HEK293 (cell line): ENCODE measurements around the gene ALS2CL.

Source experiments
- CTCF ChIA-PET: fragments of 350-600 bp; formaldehyde crosslinking; extraction: SDS; loops from one replicate; lab custom pipeline; 2021; ENCODE audit warnings: antibody characterized with exemption; lab: Yijun Ruan, JAX
- POLR2A ChIA-PET: fragments of 300-600 bp; formaldehyde crosslinking; extraction: SDS; loops from one replicate; lab custom pipeline; 2020; ENCODE audit warnings: antibody characterized with exemption, inconsistent platforms; lab: Yijun Ruan, JAX
- H3K27ac ChIP-seq: fragments of 200-500 bp; sonication (Bioruptor generic); 2 replicates; pipeline ENCODE4 v1.5.1; 2014; ENCODE audit warnings: low read depth, low read length, control low read depth, inconsistent platforms; ENCODE audit errors: extremely low read depth
- H3K36me3 ChIP-seq, 2 experiments: fragments of 200-500 bp in 1 of 2; sonication (Bioruptor generic) in 1 of 2; 1 replicate in 1 of 2; 2 replicates in 1 of 2; pipeline ENCODE4 v1.5.1; 2014 to 2017; ENCODE audit warnings: inconsistent platforms in 2 of 2, low read length in 2 of 2; ENCODE audit not compliant: control insufficient read depth in 2 of 2, insufficient read depth in 1 of 2
- H3K4me1 ChIP-seq: fragments of 200-500 bp; sonication (Bioruptor generic); 2 replicates; pipeline ENCODE4 v1.5.1; 2014; ENCODE audit warnings: mild to moderate bottlenecking, low read length, inconsistent platforms; ENCODE audit not compliant: control insufficient read depth, insufficient read depth
- H3K4me3 ChIP-seq: 2 replicates; pipeline ENCODE4 v1.5.1; 2011; ENCODE audit warnings: low read depth, mild to moderate bottlenecking, control low read depth, low read length, moderate library complexity
- H3K9me3 ChIP-seq: fragments of 200-500 bp; sonication (Bioruptor generic); 2 replicates; pipeline ENCODE4 v1.5.1; 2014; ENCODE audit warnings: low read depth, low read length, inconsistent platforms; ENCODE audit not compliant: control insufficient read depth, insufficient read depth
- GFI1B ChIP-seq: fragments of 450-650 bp; formaldehyde crosslinking; IDR thresholded peaks from 2 replicates; pipeline ENCODE4 v1.5.1; 2016; ENCODE audit warnings: missing biosample characterization, missing genetic modification characterization
- KLF10 ChIP-seq: fragments of 450-650 bp; IDR thresholded peaks from 2 replicates; pipeline ENCODE4 v1.5.1; 2018; ENCODE audit warnings: missing biosample characterization, mild to moderate bottlenecking, missing genetic modification characterization
- OVOL3 ChIP-seq: fragments of 450-650 bp; formaldehyde crosslinking; IDR thresholded peaks from 2 replicates; pipeline ENCODE4 v1.5.1; 2016; ENCODE audit warnings: missing biosample characterization, missing genetic modification characterization
- SP3 ChIP-seq: fragments of 450-650 bp; formaldehyde crosslinking; IDR thresholded peaks from 2 replicates; pipeline ENCODE4 v1.5.1; 2016; ENCODE audit warnings: missing biosample characterization, missing genetic modification characterization
- WT1 ChIP-seq: fragments of 450-650 bp; formaldehyde crosslinking; IDR thresholded peaks from 2 replicates; pipeline ENCODE4 v1.5.1; 2016; ENCODE audit warnings: missing biosample characterization, missing genetic modification characterization
- ZBTB1 ChIP-seq: fragments of 450-650 bp; formaldehyde crosslinking; IDR thresholded peaks from 2 replicates; pipeline ENCODE4 v1.5.1; 2016; ENCODE audit warnings: missing biosample characterization, missing genetic modification characterization
- ZFP3 ChIP-seq: fragments of 450-650 bp; formaldehyde crosslinking; IDR thresholded peaks from 2 replicates; pipeline ENCODE4 v1.5.1; 2016; ENCODE audit warnings: low read depth, missing biosample characterization, missing genetic modification characterization
- ZNF184 ChIP-seq: fragments of 450-650 bp; IDR thresholded peaks from 2 replicates; pipeline ENCODE4 v1.5.1; 2018; ENCODE audit warnings: missing biosample characterization, mild to moderate bottlenecking, missing genetic modification characterization
- ZNF248 ChIP-seq: fragments of 450-650 bp; formaldehyde crosslinking; IDR thresholded peaks from 2 replicates; pipeline ENCODE4 v1.5.1; 2017; ENCODE audit warnings: missing biosample characterization, missing genetic modification characterization
- ZNF530 ChIP-seq: fragments of 450-650 bp; formaldehyde crosslinking; IDR thresholded peaks from 2 replicates; pipeline ENCODE4 v1.5.1; 2016; ENCODE audit warnings: low read depth, missing biosample characterization, missing genetic modification characterization
- ZNF560 ChIP-seq: fragments of 450-650 bp; formaldehyde crosslinking; IDR thresholded peaks from 2 replicates; pipeline ENCODE4 v1.5.1; 2017; ENCODE audit warnings: missing biosample characterization, missing genetic modification characterization, borderline replicate concordance
- ZNF600 ChIP-seq: fragments of 450-650 bp; formaldehyde crosslinking; IDR thresholded peaks from 2 replicates; pipeline ENCODE4 v1.5.1; 2016; ENCODE audit warnings: missing biosample characterization, missing genetic modification characterization
- ZNF623 ChIP-seq: fragments of 450-650 bp; formaldehyde crosslinking; IDR thresholded peaks from 2 replicates; pipeline ENCODE4 v1.5.1; 2016; ENCODE audit warnings: missing biosample characterization, missing genetic modification characterization
- ZNF660 ChIP-seq: fragments of 450-650 bp; IDR thresholded peaks from 2 replicates; pipeline ENCODE4 v1.5.1; 2018; ENCODE audit warnings: missing biosample characterization, mild to moderate bottlenecking, missing genetic modification characterization
- TF ChIP-seq, protein P1 (sequence below): fragments of 450-650 bp; formaldehyde crosslinking; IDR thresholded peaks from 2 replicates; pipeline ENCODE4 v1.5.0; 2017; ENCODE audit warnings: missing biosample characterization, missing genetic modification characterization, borderline replicate concordance
- TF ChIP-seq, protein P2 (sequence below): fragments of 450-650 bp; formaldehyde crosslinking; IDR thresholded peaks from 2 replicates; pipeline ENCODE4 v1.5.1; 2016; ENCODE audit warnings: missing biosample characterization, missing genetic modification characterization
- TF ChIP-seq, protein P3 (sequence below): fragments of 450-650 bp; formaldehyde crosslinking; IDR thresholded peaks from 2 replicates; pipeline ENCODE4 v1.5.1; 2016; ENCODE audit warnings: missing biosample characterization, missing genetic modification characterization, borderline replicate concordance
- TF ChIP-seq, protein P4 (sequence below): fragments of 450-650 bp; formaldehyde crosslinking; IDR thresholded peaks from 2 replicates; pipeline ENCODE4 v1.5.1; 2016; ENCODE audit warnings: missing biosample characterization, missing genetic modification characterization

Gene ALS2CL

DNA sequence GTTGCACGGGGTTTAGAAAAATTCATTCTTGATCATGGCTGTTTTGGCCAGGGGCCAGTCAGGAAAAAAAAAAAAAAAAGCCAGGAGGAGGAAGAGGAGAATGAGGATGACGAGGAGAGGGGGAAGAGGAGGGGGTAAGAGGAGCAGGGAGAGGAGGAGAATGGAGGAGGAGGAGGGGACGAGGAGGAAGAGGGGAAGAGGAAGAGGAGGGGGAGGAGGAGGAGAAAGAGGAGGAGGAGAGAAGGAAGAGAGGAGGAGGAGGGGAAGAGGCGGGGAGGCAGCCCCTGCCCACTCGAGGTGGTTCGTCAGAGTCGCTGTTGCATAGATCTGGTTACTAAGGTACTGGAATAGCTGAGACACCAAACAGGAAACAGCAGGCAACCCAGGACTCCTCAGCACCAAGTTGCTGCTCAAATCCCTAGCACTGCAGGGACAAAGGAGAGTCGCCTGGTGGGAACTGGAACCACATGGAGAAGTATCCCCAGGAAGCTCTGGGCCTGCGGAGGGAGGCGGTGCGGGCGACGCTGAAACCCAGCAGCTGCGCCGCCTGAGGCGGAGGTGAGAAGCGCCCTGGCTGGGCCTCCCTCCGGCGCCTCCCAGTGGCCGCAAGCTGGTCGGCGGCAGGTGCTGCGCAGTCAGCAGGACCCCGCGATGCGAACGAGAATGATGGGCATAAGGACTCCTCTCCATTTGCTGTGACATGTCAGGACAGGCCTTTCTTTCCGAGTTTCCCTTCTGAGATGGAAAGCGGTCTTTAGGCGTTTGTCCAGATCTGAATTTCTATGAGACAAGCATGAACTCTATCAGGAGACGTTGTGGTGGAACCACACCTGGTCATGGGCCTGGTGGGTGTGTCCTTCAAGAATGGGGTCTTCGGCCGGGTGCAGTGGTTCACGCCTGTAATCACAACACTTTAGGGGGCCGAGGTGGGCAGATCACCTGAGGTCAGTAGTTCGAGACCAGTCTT is 63.6 kb downstream of the ALS2CL start (continued):
- TF ChIP-seq, protein P1, sequence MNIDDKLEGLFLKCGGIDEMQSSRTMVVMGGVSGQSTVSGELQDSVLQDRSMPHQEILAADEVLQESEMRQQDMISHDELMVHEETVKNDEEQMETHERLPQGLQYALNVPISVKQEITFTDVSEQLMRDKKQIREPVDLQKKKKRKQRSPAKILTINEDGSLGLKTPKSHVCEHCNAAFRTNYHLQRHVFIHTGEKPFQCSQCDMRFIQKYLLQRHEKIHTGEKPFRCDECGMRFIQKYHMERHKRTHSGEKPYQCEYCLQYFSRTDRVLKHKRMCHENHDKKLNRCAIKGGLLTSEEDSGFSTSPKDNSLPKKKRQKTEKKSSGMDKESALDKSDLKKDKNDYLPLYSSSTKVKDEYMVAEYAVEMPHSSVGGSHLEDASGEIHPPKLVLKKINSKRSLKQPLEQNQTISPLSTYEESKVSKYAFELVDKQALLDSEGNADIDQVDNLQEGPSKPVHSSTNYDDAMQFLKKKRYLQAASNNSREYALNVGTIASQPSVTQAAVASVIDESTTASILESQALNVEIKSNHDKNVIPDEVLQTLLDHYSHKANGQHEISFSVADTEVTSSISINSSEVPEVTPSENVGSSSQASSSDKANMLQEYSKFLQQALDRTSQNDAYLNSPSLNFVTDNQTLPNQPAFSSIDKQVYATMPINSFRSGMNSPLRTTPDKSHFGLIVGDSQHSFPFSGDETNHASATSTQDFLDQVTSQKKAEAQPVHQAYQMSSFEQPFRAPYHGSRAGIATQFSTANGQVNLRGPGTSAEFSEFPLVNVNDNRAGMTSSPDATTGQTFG (tag by site-specific recombination), result no peak
- no peak for TF ChIP-seq ZNF560
- TF ChIP-seq ZNF248 (tag by site-specific recombination), result no peak
- TF ChIP-seq ZBTB1 (tag by site-specific recombination), result no peak

DNA sequence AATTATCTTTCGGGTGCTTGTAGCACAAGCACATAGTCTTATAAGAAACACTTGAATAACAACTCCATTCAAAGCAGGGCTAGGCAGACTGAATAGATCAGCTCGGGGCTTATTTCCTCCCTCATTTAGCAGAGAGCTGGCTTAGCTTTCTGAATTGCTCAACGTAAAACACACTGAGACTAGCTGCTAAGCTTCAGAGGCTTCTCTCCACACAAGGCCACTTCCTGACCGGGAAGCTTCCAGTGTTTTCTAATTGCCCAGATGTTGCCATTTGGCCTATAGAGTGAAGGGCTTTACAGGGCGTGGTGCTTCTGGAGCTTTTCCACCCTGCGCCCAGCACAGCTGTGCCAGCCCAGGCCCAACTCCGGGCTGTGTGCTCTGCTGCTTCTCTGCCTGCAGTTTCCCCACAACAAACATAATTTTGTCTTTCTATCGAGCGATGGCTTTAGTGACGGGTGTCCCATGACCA is 64.5 kb downstream of the ALS2CL start:
- no peaks in the 10 kb centered on the region for H3K9me3 ChIP-seq
- no peak overlapping the region for H3K4me3 ChIP-seq
- H3K36me3 ChIP-seq, result no peaks in the 10 kb centered on the region
- H3K4me1 ChIP-seq, result no peaks in the 10 kb centered on the region
- no peak overlapping the region for H3K27ac ChIP-seq
- ChIA-PET POLR2A (no interaction called here), CTCF (interaction anchor here (0.7 to 5.0 kb wide), 5 partner anchors 35 to 140 kb away, joined by 3 to 29 read pairs (median 3); no protein-coding TSS in a partner anchor)
- TF ChIP-seq ZNF530 (tag by site-specific recombination) (no peak), KLF10 (tag by site-specific recombination) (no peak), OVOL3 (tag by site-specific recombination) (no peak), ZNF623 (tag by site-specific recombination) (no peak), WT1 (tag by site-specific recombination) (no peak), SP3 (tag by site-specific recombination) (no peak), ZNF660 (tag by site-specific recombination) (no peak), GFI1B (tag by site-specific recombination) (no peak), ZNF184 (tag by site-specific recombination) (no peak), ZFP3 (no peak), ZNF600 (tag by site-specific recombination) (no peak)
- TF ChIP-seq, protein P2, sequence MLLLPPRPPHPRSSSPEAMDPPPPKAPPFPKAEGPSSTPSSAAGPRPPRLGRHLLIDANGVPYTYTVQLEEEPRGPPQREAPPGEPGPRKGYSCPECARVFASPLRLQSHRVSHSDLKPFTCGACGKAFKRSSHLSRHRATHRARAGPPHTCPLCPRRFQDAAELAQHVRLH (tag by site-specific recombination), result no peak
- TF ChIP-seq, protein P3, sequence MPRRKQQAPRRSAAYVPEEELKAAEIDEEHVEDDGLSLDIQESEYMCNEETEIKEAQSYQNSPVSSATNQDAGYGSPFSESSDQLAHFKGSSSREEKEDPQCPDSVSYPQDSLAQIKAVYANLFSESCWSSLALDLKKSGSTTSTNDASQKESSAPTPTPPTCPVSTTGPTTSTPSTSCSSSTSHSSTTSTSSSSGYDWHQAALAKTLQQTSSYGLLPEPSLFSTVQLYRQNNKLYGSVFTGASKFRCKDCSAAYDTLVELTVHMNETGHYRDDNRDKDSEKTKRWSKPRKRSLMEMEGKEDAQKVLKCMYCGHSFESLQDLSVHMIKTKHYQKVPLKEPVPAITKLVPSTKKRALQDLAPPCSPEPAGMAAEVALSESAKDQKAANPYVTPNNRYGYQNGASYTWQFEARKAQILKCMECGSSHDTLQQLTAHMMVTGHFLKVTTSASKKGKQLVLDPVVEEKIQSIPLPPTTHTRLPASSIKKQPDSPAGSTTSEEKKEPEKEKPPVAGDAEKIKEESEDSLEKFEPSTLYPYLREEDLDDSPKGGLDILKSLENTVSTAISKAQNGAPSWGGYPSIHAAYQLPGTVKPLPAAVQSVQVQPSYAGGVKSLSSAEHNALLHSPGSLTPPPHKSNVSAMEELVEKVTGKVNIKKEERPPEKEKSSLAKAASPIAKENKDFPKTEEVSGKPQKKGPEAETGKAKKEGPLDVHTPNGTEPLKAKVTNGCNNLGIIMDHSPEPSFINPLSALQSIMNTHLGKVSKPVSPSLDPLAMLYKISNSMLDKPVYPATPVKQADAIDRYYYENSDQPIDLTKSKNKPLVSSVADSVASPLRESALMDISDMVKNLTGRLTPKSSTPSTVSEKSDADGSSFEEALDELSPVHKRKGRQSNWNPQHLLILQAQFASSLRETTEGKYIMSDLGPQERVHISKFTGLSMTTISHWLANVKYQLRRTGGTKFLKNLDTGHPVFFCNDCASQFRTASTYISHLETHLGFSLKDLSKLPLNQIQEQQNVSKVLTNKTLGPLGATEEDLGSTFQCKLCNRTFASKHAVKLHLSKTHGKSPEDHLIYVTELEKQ (tag by site-specific recombination), result no peak
- TF ChIP-seq, protein P4, sequence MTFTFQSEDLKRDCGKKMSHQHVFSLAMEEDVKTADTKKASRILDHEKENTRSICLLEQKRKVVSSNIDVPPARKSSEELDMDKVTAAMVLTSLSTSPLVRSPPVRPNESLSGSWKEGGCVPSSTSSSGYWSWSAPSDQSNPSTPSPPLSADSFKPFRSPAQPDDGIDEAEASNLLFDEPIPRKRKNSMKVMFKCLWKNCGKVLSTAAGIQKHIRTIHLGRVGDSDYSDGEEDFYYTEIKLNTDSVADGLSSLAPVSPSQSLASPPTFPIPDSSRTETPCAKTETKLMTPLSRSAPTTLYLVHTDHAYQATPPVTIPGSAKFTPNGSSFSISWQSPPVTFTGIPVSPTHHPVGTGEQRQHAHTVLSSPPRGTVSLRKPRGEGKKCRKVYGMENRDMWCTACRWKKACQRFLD (tag by site-specific recombination), result no peak
- TF ChIP-seq, all 188 proteins: peak for 0
